Measurements from ENCODE around the gene PRKCE. TPM values are rescaled to one million over a fixed set of nuclear protein-coding genes. Genes with fewer than 3 reads are reported as not detected.

Gene PRKCE
- total RNA-seq, 1 experiment from 2014 or later: 14.8 TPM

DNA sequence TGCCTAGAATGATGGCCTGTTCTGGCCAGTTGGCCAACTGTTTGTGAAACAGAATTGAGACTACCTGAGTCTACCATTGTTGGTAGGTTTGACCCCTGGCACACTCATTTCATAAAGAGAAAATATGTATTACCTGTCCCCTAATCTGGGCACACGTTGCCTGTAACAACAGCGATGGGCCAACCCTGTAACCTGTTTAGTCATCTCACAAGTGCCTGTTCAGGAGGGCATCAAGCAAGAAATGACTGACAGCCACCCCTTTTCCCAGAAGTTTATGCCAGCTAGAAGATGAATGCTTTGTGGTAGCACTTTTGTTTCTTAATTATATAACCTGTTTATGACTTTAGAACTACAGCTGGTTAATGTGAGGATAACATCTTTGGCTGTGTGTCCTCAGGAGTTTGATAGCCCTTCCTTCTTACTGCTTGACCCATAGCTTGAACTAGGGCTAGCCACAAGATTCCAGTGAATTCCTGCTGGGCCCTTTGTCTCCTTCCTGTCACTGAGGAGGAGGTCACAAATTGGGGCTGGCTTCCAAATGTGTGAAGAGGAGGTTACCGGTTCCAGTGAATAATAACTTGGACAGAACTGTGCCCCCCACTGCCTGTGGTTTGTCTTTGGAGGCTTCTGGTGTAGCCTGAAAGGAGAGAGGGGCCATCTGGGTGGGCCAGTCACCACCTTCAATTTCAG is 371.8 kb downstream of the PRKCE start:
- BruUV-seq (replicated peaks): no TSS peak
- Histone ChIP-seq H3K9ac (ENCODE audit: low read length) (no peak overlapping the region), H2AFZ (ENCODE audit: low read depth, low read length, poor library complexity, severe bottlenecking) (no peak overlapping the region), H3K27ac (ENCODE audit: low read depth, low read length) (no peak overlapping the region), H3K4me2 (ENCODE audit: low read length) (no peak overlapping the region), H3K4me1 (ENCODE audit: control insufficient read depth in 1 of 2, insufficient read depth in 2 of 2, low read length in 2 of 2) (no peaks in the 10 kb centered on the region), H3K27me3 (ENCODE audit: insufficient read depth, low read length) (no peaks in the 10 kb centered on the region), H3K9me3 (ENCODE audit: control insufficient read depth in 1 of 2, insufficient read depth in 1 of 2, low read depth in 1 of 2, low read length in 2 of 2) (no peaks in the 10 kb centered on the region), H3K79me2 (ENCODE audit: insufficient read depth, low read length) (no peaks in the 10 kb centered on the region), H4K20me1 (ENCODE audit: insufficient read depth) (no peaks in the 10 kb centered on the region), H3K36me3 (ENCODE audit: control insufficient read depth in 1 of 2, insufficient read depth in 2 of 2, low read length in 2 of 2) (no peaks in the 10 kb centered on the region), H3K9me2 (ENCODE audit: insufficient read depth) (no peaks in the 10 kb centered on the region), H3K4me3 (replicated peaks in 1 of 2; ENCODE audit: low read depth in 1 of 2, low read length in 2 of 2) (no peak overlapping the region)
- ChIA-PET RAD21 (ENCODE audit: low non-redundant PET in 1 of 2, low total read pairs in 2 of 2, uncharacterized antibody in 2 of 2, unreplicated experiment in 2 of 2) (no interaction called here), POLR2A (no interaction called here), CTCF (no interaction called here)
- no peak for DNase-seq (ENCODE audit: low read depth, low spot score)
- TF ChIP-seq POLR2AphosphoS5 (IDR thresholded peaks at IDR 0.05; ENCODE audit: low read depth, low read length): no peak
- TF ChIP-seq EZH2phosphoT487 (IDR thresholded peaks at IDR 0.05; ENCODE audit: borderline replicate concordance): no peak
- no peak for TF ChIP-seq EGR1 (IDR thresholded peaks at IDR 0.05; ENCODE audit: low read depth)
- TF ChIP-seq POLR2A (IDR thresholded peaks at IDR 0.05; ENCODE audit: borderline replicate concordance, extremely low read depth, insufficient read depth, insufficient read length): no peak
- TF ChIP-seq CBX3 (IDR thresholded peaks at IDR 0.05; ENCODE audit: low read depth): no peak
- TF ChIP-seq, protein P1, sequence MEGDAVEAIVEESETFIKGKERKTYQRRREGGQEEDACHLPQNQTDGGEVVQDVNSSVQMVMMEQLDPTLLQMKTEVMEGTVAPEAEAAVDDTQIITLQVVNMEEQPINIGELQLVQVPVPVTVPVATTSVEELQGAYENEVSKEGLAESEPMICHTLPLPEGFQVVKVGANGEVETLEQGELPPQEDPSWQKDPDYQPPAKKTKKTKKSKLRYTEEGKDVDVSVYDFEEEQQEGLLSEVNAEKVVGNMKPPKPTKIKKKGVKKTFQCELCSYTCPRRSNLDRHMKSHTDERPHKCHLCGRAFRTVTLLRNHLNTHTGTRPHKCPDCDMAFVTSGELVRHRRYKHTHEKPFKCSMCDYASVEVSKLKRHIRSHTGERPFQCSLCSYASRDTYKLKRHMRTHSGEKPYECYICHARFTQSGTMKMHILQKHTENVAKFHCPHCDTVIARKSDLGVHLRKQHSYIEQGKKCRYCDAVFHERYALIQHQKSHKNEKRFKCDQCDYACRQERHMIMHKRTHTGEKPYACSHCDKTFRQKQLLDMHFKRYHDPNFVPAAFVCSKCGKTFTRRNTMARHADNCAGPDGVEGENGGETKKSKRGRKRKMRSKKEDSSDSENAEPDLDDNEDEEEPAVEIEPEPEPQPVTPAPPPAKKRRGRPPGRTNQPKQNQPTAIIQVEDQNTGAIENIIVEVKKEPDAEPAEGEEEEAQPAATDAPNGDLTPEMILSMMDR (IDR thresholded peaks at IDR 0.05 in 2 of 3, conservative IDR thresholded peaks at IDR 0.05 in 1 of 3; ENCODE audit: borderline replicate concordance in 1 of 3, insufficient read depth in 1 of 3, low read depth in 2 of 3, low read length in 2 of 3): no peak
- TF ChIP-seq TCF7L2 (IDR thresholded peaks at IDR 0.05; ENCODE audit: borderline replicate concordance, extremely low read depth, insufficient read depth, insufficient read length): no peak
- no peak for TF ChIP-seq CEBPB (IDR thresholded peaks at IDR 0.05; ENCODE audit: low read depth)
- TF ChIP-seq FOSL1 (IDR thresholded peaks at IDR 0.05; ENCODE audit: low read depth): no peak
- TF ChIP-seq, protein P2, sequence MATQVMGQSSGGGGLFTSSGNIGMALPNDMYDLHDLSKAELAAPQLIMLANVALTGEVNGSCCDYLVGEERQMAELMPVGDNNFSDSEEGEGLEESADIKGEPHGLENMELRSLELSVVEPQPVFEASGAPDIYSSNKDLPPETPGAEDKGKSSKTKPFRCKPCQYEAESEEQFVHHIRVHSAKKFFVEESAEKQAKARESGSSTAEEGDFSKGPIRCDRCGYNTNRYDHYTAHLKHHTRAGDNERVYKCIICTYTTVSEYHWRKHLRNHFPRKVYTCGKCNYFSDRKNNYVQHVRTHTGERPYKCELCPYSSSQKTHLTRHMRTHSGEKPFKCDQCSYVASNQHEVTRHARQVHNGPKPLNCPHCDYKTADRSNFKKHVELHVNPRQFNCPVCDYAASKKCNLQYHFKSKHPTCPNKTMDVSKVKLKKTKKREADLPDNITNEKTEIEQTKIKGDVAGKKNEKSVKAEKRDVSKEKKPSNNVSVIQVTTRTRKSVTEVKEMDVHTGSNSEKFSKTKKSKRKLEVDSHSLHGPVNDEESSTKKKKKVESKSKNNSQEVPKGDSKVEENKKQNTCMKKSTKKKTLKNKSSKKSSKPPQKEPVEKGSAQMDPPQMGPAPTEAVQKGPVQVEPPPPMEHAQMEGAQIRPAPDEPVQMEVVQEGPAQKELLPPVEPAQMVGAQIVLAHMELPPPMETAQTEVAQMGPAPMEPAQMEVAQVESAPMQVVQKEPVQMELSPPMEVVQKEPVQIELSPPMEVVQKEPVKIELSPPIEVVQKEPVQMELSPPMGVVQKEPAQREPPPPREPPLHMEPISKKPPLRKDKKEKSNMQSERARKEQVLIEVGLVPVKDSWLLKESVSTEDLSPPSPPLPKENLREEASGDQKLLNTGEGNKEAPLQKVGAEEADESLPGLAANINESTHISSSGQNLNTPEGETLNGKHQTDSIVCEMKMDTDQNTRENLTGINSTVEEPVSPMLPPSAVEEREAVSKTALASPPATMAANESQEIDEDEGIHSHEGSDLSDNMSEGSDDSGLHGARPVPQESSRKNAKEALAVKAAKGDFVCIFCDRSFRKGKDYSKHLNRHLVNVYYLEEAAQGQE (IDR thresholded peaks at IDR 0.05; ENCODE audit: low read depth): no peak
- no peak for TF ChIP-seq SRF (IDR thresholded peaks at IDR 0.05; ENCODE audit: low read depth)
- TF ChIP-seq SIN3A (IDR thresholded peaks at IDR 0.05; ENCODE audit: low read depth): no peak
- TF ChIP-seq, protein P3, sequence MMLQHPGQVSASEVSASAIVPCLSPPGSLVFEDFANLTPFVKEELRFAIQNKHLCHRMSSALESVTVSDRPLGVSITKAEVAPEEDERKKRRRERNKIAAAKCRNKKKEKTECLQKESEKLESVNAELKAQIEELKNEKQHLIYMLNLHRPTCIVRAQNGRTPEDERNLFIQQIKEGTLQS (IDR thresholded peaks at IDR 0.05): no peak
- TF ChIP-seq RAD21 (IDR thresholded peaks at IDR 0.05; ENCODE audit: low read depth): no peak
- intact Hi-C loops (cut with micrococcal nuclease): no loop called here
- ATAC-seq: no peak
